AG10803 (cell line): ENCODE data around the gene HYAL2.

Source experiments
- DNase-seq: peaks from one replicate; pipeline ENCODE4 v3.0.0; 2010; ENCODE audit warnings: low read depth
- H3K4me3 ChIP-seq: 2 replicates; pipeline ENCODE4 v1.5.1; 2011; ENCODE audit warnings: mild to moderate bottlenecking, low read length, control low read depth
- TF ChIP-seq, protein P1 (sequence below): conservative IDR thresholded peaks from 2 replicates; pipeline ENCODE4 v1.5.1; 2011; ENCODE audit warnings: mild to moderate bottlenecking, low read length, control low read depth, inconsistent platforms

The HYAL2 gene

DNA sequence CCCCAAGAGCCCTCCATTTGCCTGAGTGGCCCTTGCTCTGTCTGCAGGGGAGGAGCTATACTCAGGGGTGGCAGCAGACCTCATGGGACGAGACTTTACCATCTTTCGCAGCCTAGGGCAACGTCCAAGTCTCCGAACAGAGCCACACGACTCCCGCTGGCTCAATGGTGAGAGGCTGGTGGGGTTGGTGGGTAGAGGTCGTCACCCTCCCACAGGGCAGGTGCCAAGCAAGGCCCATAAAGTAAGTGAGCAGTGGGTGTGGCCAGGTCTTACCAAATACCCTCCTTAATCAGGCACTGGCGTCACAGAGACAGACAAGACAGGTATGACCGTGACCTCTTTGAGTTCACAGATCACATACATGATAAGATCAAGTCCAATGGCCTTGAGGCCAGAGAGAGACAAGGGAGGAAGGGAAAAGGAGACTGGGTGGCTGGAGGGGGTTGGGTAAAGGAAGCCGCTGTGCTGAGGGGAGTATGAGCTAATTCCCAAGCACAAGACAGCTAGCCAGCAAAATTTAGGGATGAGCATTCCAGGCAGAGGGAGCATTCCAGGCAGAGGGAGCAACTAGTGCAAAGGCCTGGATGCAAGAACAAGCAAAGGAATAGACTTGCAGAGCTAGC is 51.1 kb downstream of the HYAL2 start:
- no peak overlapping the region for H3K4me3 ChIP-seq
- TF ChIP-seq, protein P1, sequence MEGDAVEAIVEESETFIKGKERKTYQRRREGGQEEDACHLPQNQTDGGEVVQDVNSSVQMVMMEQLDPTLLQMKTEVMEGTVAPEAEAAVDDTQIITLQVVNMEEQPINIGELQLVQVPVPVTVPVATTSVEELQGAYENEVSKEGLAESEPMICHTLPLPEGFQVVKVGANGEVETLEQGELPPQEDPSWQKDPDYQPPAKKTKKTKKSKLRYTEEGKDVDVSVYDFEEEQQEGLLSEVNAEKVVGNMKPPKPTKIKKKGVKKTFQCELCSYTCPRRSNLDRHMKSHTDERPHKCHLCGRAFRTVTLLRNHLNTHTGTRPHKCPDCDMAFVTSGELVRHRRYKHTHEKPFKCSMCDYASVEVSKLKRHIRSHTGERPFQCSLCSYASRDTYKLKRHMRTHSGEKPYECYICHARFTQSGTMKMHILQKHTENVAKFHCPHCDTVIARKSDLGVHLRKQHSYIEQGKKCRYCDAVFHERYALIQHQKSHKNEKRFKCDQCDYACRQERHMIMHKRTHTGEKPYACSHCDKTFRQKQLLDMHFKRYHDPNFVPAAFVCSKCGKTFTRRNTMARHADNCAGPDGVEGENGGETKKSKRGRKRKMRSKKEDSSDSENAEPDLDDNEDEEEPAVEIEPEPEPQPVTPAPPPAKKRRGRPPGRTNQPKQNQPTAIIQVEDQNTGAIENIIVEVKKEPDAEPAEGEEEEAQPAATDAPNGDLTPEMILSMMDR: no peak
- DNase-seq: no peak

DNA sequence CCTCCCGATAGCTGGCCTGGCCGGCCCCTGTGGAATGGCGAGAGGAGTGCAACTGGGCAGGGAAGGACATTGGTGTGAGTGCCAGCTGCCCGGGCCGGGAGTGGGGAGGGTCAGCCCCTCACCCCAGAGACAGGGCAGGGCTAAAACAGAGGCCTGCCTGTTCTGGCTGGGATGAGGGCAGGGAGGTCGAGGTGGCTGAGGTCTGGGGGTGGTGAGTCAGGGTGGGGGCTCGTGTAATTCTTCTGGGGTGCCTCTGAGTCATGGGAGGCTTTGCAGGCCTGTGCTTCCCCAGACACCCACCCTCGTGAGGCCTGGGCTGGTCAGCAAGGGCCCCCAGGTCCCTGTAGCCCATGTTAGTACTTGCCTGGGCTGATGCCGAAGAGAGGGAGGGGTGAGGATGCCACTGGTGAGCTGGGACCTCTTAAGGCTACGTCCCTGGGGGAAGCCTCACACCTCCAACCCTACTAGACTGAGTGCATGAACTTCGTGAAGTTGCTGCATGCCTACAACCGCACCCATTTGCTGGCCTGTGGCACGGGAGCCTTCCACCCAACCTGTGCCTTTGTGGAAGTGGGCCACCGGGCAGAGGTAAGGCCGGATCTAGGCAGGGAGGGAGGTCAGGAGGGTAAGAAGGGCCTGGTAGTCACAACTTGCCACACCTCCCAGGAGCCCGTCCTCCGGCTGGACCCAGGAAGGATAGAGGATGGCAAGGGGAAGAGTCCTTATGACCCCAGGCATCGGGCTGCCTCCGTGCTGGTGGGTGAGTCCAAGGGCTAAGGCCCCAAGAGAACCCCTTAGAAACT is 51.9 kb downstream of the HYAL2 start:
- TF ChIP-seq, protein P1: no peak

DNA sequence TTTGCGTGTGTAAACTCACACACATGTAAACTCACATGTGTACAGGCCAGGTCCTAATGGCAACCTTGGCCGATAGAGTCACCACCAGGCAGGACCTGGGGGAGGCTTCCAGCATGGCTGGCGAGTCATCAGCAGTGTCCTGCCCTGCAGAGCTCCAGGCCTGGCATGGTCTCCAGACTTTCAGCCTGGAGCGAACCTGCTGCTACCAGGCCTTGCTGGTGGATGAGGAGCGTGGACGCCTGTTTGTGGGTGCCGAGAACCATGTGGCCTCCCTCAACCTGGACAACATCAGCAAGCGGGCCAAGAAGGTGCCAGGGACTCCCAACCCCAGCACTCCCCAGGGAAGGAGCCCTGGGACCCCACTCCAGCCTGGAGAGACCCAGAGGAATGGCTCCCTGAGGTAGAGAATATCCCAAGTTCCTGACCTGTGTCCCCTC is 52.5 kb downstream of the HYAL2 start:
- peak overlapping the region; percentile 53 for H3K4me3 ChIP-seq
- TF ChIP-seq, protein P1: no peak
- peak; percentile 47 for DNase-seq

More for the DNA sequence above, 51.9 kb downstream of the HYAL2 start:
- H3K4me3 ChIP-seq: peak overlapping the region; percentile 53
- DNase-seq: no peak

DNA sequence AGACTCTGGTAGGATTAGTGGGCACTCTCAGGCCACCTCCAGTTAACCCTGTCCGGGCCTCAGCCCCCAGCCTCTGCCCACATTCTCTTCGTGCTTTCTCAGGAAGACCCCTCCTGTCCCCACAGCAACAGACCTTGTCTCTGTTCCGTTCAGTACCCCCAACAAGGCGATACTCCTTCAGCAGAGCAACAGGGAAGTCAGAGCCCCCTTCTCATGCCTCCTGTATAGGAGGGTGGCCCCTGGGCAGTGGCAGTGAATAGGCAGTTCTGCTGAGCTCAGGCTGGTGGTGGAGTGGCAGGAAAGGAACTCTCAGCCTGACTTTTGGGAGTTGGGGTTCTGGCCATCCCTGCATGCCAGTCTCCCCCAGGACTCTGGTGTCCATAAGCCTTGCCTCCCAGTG is 53.1 kb downstream of the HYAL2 start:
- TF ChIP-seq, protein P1: no peak
- no peak for DNase-seq
- peak overlapping the region; percentile 53 for H3K4me3 ChIP-seq

DNA sequence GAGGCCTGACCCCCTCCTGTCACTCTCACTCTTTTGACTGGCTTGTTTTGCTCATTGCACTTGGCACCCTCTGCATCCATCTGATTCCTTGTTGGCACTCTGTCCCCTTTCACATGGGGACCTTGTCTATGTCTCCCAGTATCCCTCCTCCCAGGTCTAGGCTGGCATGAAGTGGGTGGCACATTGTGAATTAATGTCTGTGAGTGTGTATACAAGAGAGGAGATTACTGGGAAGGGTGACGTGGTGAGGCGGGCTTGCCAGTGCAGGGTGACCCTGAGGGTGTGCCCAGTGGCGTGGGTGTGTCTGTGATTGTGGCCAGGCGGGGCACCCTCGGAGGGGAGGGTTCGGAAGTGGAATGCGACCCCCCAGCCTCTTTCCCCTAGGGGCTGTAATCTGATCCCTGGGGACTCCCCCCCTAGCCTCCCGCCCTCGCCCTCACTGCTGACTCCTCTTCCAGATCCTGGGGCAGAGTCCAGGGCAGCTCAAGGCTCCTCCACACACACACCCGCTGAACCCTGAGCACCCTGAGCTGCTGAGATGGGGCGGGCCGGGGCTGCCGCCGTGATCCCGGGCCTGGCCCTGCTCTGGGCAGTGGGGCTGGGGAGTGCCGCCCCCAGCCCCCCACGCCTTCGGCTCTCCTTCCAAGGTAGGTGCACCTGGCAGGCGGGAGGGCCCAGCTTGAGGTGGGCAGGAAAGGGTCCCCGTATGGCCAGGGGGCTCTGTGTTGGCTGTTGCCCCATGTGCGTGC is 53.7 kb downstream of the HYAL2 start, which contains the start of gene SEMA3B:
Gene SEMA3B, plus strand, starts transcription at position 445 of the 749 bp plus-strand sequence. Its CDS starts 94 bp downstream, at position 539.
- peak within 1 kb of the TSS; percentile 72 for H3K4me3 ChIP-seq
- TF ChIP-seq, protein P1: no peak
- peak; percentile 58 for DNase-seq

DNA sequence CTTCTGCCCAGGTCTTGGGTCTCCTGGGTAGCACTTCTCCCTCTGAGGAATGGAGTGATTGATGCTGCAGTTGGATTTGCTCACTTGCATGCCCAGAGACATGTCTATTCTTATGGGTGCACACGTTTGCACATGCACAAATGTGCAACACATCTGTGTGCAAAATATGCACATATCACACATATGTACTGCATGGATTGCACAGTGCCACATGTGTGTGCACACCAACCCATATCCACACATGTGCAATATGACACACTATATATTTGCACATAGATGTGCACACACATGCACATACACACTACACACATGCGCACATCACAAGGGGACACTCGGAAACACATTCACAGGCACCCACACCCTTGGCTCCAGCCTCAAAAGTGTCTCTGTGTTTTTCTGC is 54.3 kb downstream of the HYAL2 start:
- no peak for DNase-seq
- no peak overlapping the region for H3K4me3 ChIP-seq
- TF ChIP-seq, protein P1: no peak
